GM12878 (cell line): ENCODE data around the gene MSMB. TPM values are rescaled to one million over a fixed set of nuclear protein-coding genes. Genes with fewer than 3 reads are reported as not detected.

Experiments used
- ATAC-seq: fragments of 200-7000 bp; cut with Tn5 transposase; 3 replicates; pipeline ENCODE4 v1.9.1; 2020; ENCODE audit warnings: mild to moderate bottlenecking, moderate library complexity
- BruUV-seq: library from RNA; stranded (reverse); fragments of 400-500 nt; replicated peaks from 2 replicates; lab custom pipeline; 2021; lab: Mats Ljungman, UMichigan
- CTCF ChIA-PET: fragments of 300-600 bp; sonication (Branson Sonifier 250); formaldehyde crosslinking; extraction: SDS; loops from one replicate; lab custom pipeline; 2021; ENCODE audit warnings: inconsistent platforms; lab: Yijun Ruan, JAX
- POLR2A ChIA-PET: fragments of 350-600 bp; formaldehyde crosslinking; extraction: SDS; loops from one replicate; lab custom pipeline; 2021; ENCODE audit warnings: inconsistent platforms; lab: Charles Lee
- RAD21 ChIA-PET: fragments of 300-600 bp; sonication (Branson Sonifier 250); formaldehyde crosslinking; loops from one replicate; lab custom pipeline; 2023; ENCODE audit warnings: antibody characterized with exemption; ENCODE audit not compliant: unreplicated experiment; lab: Charles Lee
- SMC1A ChIA-PET: fragments of 300-600 bp; sonication (Branson Sonifier 250); formaldehyde crosslinking; loops from one replicate; lab custom pipeline; 2023; ENCODE audit not compliant: unreplicated experiment, uncharacterized antibody; lab: Charles Lee
- DNase-seq: peaks from one replicate; pipeline ENCODE4 v3.0.0-alpha.2; 2011; ENCODE audit warnings: low read depth, low spot score
- FAIRE-seq: peaks from 3 replicates; lab custom pipeline; 2011; peaks lifted over from hg19 to GRCh38; lab: Jason Lieb, UNC
- H2AFZ ChIP-seq: 2 replicates; pipeline ENCODE4 v1.6.0; 2011; ENCODE audit warnings: low read depth, low read length, control low read depth; ENCODE audit not compliant: control insufficient read depth
- H3K27ac ChIP-seq: 2 replicates; pipeline ENCODE4 v1.5.1; 2011; ENCODE audit warnings: control low read depth; ENCODE audit not compliant: control insufficient read depth, insufficient read depth
- H3K27me3 ChIP-seq, 2 experiments: replicated peaks in 1 of 2; 2 replicates each; pipeline versions ENCODE4 v1.6.0 to v1.6.1; 2011; ENCODE audit warnings: low read length in 1 of 2; ENCODE audit not compliant: control insufficient read depth in 2 of 2, insufficient read depth in 2 of 2
- H3K36me3 ChIP-seq, 2 experiments: 2 replicates each; pipeline ENCODE4 v1.5.1; 2011; ENCODE audit warnings: low read length in 1 of 2; ENCODE audit not compliant: control insufficient read depth in 2 of 2, insufficient read depth in 2 of 2
- H3K4me1 ChIP-seq: 2 replicates; pipeline ENCODE4 v1.6.1; 2011; ENCODE audit warnings: mild to moderate bottlenecking, low read length, moderate library complexity, mixed read lengths; ENCODE audit not compliant: control insufficient read depth, insufficient read depth
- H3K4me2 ChIP-seq: 2 replicates; pipeline ENCODE4 v1.6.0; 2011; ENCODE audit warnings: control low read depth; ENCODE audit not compliant: control insufficient read depth, insufficient read depth
- H3K4me3 ChIP-seq: fragments of 200-600 bp; sonication (generic); 2 replicates; pipeline ENCODE4 v1.5.1; 2016
- H3K79me2 ChIP-seq: 2 replicates; pipeline ENCODE4 v1.6.0; 2011; ENCODE audit warnings: low read length; ENCODE audit not compliant: control insufficient read depth, insufficient read depth
- H3K9ac ChIP-seq: 2 replicates; pipeline ENCODE4 v1.8.0; 2011; ENCODE audit warnings: low read length, control low read depth, mixed read lengths; ENCODE audit not compliant: control insufficient read depth, insufficient read depth
- H3K9me3 ChIP-seq: replicated peaks from 3 replicates; pipeline ENCODE4 v1.5.1; 2011; ENCODE audit warnings: mild to moderate bottlenecking, low read length; ENCODE audit not compliant: control insufficient read depth, insufficient read depth
- H4K20me1 ChIP-seq: 2 replicates; pipeline ENCODE4 v1.6.0; 2011; ENCODE audit not compliant: control insufficient read depth, insufficient read depth
- ATF3 ChIP-seq: IDR thresholded peaks from 2 replicates; pipeline ENCODE4 v1.6.1; 2011; ENCODE audit warnings: low read depth, mild to moderate bottlenecking, low read length, moderate library complexity, borderline replicate concordance; ENCODE audit errors: extremely low read depth
- E2F4 ChIP-seq: IDR thresholded peaks from 2 replicates; pipeline ENCODE4 v1.6.1; 2012; ENCODE audit warnings: low read depth, low read length, improper control_type of control experiment
- E4F1 ChIP-seq: fragments of 450-650 bp; IDR thresholded peaks from 2 replicates; pipeline ENCODE4 v1.6.1; 2018; ENCODE audit warnings: borderline replicate concordance, mild to moderate bottlenecking; ENCODE audit not compliant: partially characterized antibody
- JUNB ChIP-seq: IDR thresholded peaks from 2 replicates; pipeline ENCODE4 v1.6.1; 2016; ENCODE audit warnings: antibody characterized with exemption, mild to moderate bottlenecking
- PAX8 ChIP-seq: fragments of 450-650 bp; IDR thresholded peaks from 2 replicates; pipeline ENCODE4 v1.6.1; 2017; ENCODE audit warnings: mild to moderate bottlenecking, moderate library complexity
- RELA ChIP-seq: fragments of 450-650 bp; IDR thresholded peaks from 2 replicates; pipeline ENCODE4 v1.8.0; 2014; ENCODE audit warnings: borderline replicate concordance; ENCODE audit not compliant: partially characterized antibody
- TCF7 ChIP-seq: IDR thresholded peaks from 2 replicates; pipeline ENCODE4 v1.6.1; 2014; ENCODE audit warnings: antibody characterized with exemption, borderline replicate concordance
- WRNIP1 ChIP-seq: IDR thresholded peaks from 2 replicates; pipeline ENCODE4 v1.6.1; 2011; ENCODE audit warnings: low read depth, low read length, improper control_type of control experiment, borderline replicate concordance
- ZBTB40 ChIP-seq: fragments of 450-650 bp; IDR thresholded peaks from 2 replicates; pipeline ENCODE4 v1.6.1; 2016; ENCODE audit warnings: mild to moderate bottlenecking, moderate library complexity, borderline replicate concordance
- ZNF687 ChIP-seq: fragments of 450-650 bp; IDR thresholded peaks from 2 replicates; pipeline ENCODE4 v1.6.1; 2017; ENCODE audit warnings: mild to moderate bottlenecking, moderate library complexity
- WGBS: methylation state at CpG from one replicate; pipeline ENCODE4 v1.1.6; 2016; ENCODE audit warnings: low lambda C conversion rate; ENCODE audit not compliant: insufficient replicate concordance, insufficient coverage; ENCODE audit errors: missing lambda C conversion rate; 5-methylcytosine and 5-hydroxymethylcytosine counted together
- in situ Hi-C: fragments of 300-500 bp; cut with MboI; formaldehyde crosslinking; loops from 9 replicates; pipeline ENCODE4 v1.14.3; 2018; ENCODE audit warnings: mixed read lengths
- intact Hi-C: fragments of 100-400 bp; cut with micrococcal nuclease; formaldehyde crosslinking; loops from one replicate; pipeline ENCODE4 v1.14.2; 2022; ENCODE audit not compliant: unreplicated experiment
- polyA plus RNA-seq, 11 experiments: library from polyadenylated mRNA; depleted of rRNA in 4 of 11; unstranded in 6 of 11; stranded (reverse) in 5 of 11; fragments of >200 nt; fragmentation: Nextera tagmentation in 4 of 11; fragmentation: Illumina TruSeq in 1 of 11; extraction: Ambion mirVana in 4 of 11; extraction: Trizol in 1 of 11; gene quantifications; 1 replicate in 1 of 11; 2 replicates in 10 of 11; pipeline versions ENCODE4 v1.2.1 to v1.2.3, GENCODE V29; 2011 to 2016; ENCODE audit warnings: inconsistent platforms in 2 of 11, missing spikeins in 2 of 11, low read depth in 1 of 11
- total RNA-seq, 4 experiments: library from RNA; depleted of rRNA in 3 of 4; stranded (reverse); fragments of >200 nt in 3 of 4; fragmentation: Illumina TruSeq in 1 of 4; extraction: Trizol in 1 of 4; gene quantifications; 2 replicates each; pipeline versions ENCODE4 v1.2.1 to v1.2.3, GENCODE V29; 2013 to 2021

Gene MSMB
- total and polyA plus RNA-seq, 10 of the 15 experiments (the other 5 are each of a cell fraction or from before 2014, with no cell fraction given) = not detected

- no peak for FAIRE-seq
- H3K79me2 ChIP-seq = peaks cover 75% of the 10 kb centered on the region
- ATAC-seq = no peak
- no TSS peak for BruUV-seq
- intact Hi-C loops = no loop called here
- H3K27ac ChIP-seq = no peak overlapping the region
- no peak overlapping the region for H3K4me3 ChIP-seq
- POLR2A ChIA-PET = interaction anchor here (0.9 kb wide), 1 partner anchor 16 kb away, joined by 3 read pairs; no protein-coding TSS in a partner anchor
- H4K20me1 ChIP-seq = no peaks in the 10 kb centered on the region; the same call in 1 of the 2 replicates
- SMC1A ChIA-PET = interaction anchor here (0.6 to 3.2 kb wide), 4 partner anchors 9 to 792 kb away, joined by 3 to 12 read pairs (median 6); no protein-coding TSS in a partner anchor
- no peaks in the 10 kb centered on the region for H3K9me3 ChIP-seq
- H3K4me1 ChIP-seq = peaks cover 12% of the 10 kb centered on the region
- no peak overlapping the region for H3K4me2 ChIP-seq
- H3K9ac ChIP-seq = no peak overlapping the region
- H2AFZ ChIP-seq = no peak overlapping the region
- no peak for DNase-seq
- in situ Hi-C loops = no loop called here
- RAD21 ChIA-PET = no interaction called here
- WGBS = 100% methylated on average over 3 of the region's 3 CpGs
- CTCF ChIA-PET = interaction anchor here (0.8 to 6.7 kb wide), 5 partner anchors 9 to 769 kb away, joined by 3 to 60 read pairs (median 3); partner anchors contain the start of gene NCOA4
- peaks cover 6 to 12% of the 10 kb centered on the region in 2 experiments for H3K36me3 ChIP-seq
- H3K27me3 ChIP-seq = no peaks in the 10 kb centered on the region
- TF ChIP-seq RELA = no peak
- no peak for TF ChIP-seq ZNF687
- TF ChIP-seq E4F1 = no peak
- no peak for TF ChIP-seq TCF7
- TF ChIP-seq WRNIP1 = no peak
- no peak for TF ChIP-seq E2F4
- TF ChIP-seq JUNB = no peak
- TF ChIP-seq ZBTB40 = no peak
- no peak for TF ChIP-seq PAX8
- TF ChIP-seq ATF3 = no peak
Observed at GRCh38 chr10:46019177-46019528, 26.9 kb downstream of the MSMB start.
